HG02970 (cell line): Measurements from ENCODE around the gene EPS8L1.
A peak's percentile ranks its signal among the peaks of the same experiment; 100 is the strongest.
"Not testable (repeated sequence)": the region's sequence is repeated elsewhere in the genome, so short reads cannot be mapped to it uniquely, and the experiment has no call there.

ENCODE experiments used
- ATAC-seq: cut with Tn5 transposase; IDR thresholded peaks from one replicate; pipeline ENCODE4 v1.9.1; 2021; ENCODE audit warnings: mild to moderate bottlenecking, moderate library complexity, moderate number of reproducible peaks; ENCODE audit not compliant: unreplicated experiment, low FRiP score

EPS8L1 gene

DNA sequence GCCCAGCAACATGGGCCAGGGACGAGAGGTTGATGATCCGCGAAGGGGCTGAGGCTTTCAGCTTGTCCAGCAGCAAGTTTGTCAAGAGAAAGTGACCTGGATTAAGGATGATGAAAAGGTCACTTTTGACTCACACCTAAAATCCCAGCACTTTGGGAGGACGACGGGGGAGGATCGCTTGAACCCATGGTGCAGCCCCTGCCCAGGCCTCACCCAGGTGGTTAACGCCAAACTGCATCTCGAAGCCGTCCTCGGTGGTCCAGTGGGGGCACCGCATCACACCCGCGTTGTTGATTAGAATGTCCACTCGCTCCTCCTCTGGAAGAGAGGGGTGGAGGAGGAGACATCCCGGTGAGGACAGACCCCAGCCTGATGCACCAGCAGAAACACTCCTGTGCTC, 27.2 kb upstream of the EPS8L1 start:
- ATAC-seq, result no peak

DNA sequence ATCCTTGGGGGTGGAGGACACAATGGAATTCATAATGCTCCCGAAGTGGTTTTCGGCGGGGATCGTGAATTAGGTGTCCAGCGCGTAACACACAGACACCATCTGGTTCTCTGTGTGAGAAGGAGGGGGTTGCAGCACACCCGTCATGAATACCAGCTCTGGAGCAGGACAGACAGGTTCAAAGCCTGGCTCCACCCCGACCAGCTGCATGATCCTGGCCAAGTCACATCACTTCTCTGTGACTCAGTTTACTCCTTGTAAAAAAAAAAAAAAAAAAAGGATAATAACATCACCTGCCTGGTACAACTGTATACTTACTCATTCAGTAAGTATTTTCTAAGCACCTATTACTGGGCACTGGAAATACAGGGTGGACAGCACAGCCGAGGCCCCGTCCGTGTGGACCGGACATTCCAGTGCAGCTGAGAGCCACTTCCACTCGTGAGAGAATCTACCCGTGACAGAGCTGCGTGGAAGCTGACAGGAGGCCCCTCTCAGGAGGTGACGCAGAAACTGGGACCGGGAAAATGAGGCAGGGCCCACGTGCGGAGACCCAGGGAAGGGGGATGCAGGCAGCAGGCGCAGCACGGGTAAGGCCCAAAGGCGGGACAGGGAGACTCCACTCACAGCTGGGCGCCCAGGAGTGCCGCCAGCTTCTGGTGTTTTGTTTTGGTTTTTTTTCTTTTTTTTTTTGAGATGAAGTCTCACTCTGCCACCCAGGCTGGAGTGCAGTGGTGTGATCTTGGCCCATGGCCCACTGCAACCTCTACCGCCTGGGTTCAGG, 24.7 kb upstream of the EPS8L1 start:
- ATAC-seq, result no peak

DNA sequence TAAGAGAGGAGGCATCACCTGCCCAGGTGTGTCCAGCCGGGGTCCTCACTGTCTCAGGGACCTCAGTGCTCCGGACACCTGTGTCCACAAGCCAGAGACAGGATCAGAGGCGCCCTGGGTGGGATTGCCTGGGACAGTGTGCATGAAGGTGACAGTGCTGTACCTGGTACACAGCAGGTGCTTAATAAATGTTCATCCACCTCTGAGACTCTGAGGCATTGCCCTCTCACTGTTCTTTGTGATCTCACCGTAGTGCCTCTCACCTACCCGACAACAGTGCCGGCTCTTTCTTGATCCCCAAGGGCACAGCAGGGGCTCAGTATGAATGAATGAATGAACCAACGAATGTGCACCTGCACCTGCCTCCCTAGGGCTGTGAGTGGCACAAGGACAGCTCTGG, 21.9 kb upstream of the EPS8L1 start:
- no peak for ATAC-seq

DNA sequence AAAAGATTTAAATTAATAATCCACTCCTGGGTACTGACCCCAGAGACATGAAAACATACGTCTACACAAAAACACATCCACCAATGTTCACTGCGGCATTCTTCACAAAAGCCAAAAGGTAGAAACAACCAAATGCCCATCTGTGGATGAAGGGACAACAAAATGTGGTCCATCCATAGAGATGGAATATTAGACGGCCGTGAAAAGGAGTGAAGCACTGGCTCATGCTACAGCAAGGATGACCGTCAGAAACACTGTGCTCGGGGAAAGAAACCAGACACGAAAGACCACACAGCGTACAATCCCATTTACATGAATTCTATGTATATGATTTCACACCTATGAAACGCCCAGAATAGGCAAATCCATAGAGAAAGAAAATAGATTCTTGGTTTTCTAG, 18.8 kb upstream of the EPS8L1 start:
- no peak for ATAC-seq

DNA sequence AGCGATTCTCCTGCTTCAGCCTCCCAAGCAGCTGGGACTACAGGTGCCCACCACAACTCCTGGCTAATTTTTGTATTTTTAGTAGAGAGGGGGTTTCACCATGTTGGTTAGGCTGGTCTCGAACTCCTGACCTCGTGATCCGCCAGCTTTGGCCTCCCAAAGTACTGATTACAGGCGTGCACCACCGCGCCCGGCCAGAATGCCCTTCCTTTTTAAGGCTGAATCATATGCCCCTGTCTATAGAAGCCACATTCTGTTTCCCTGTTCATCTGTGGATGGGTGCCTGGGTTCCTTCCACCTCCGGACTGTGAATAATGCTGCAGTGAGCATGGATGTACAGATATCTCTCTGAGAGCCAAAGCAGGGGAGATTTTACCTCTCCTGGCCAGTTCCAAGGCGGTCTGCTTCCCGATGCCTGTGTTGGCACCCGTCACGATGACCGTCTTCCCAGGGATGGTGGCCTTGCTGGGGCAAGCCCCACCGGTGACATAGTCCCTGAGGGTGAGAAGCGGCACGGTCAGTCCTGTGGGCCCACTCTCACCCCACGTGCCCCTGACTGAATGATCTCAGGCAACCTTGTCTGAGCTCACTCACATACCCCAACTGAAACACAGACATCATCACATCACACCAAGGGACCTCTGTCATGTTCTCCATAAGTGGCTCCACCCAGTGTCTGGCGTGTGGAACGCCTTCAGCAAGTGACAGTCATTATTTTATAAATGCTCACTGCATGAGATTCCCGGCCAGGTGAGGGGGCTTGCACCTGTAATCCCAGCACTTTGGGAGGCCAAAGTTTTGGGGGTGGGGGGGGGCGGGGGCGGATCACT, 16.7 kb upstream of the EPS8L1 start:
- no peak for ATAC-seq

DNA sequence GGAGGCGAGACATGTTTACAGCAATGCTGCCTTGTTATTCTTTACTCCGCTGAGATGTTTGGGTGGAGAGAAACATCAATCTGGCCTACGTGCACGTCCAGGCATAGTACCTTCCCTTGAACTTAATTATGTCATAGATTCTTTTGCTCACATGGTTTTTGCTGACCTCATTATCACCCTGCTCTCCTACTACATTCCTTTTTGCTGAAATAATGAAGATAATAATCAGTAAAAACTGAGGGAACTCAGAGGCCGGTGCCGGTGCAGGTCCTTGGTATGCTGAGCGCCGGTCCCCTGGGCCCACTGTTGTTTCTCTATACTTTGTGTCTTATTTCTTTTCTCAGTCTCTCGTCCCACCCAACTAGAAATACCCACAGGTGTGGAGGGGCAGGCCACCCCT, 15.4 kb upstream of the EPS8L1 start:
- ATAC-seq, result not testable (repeated sequence)

DNA sequence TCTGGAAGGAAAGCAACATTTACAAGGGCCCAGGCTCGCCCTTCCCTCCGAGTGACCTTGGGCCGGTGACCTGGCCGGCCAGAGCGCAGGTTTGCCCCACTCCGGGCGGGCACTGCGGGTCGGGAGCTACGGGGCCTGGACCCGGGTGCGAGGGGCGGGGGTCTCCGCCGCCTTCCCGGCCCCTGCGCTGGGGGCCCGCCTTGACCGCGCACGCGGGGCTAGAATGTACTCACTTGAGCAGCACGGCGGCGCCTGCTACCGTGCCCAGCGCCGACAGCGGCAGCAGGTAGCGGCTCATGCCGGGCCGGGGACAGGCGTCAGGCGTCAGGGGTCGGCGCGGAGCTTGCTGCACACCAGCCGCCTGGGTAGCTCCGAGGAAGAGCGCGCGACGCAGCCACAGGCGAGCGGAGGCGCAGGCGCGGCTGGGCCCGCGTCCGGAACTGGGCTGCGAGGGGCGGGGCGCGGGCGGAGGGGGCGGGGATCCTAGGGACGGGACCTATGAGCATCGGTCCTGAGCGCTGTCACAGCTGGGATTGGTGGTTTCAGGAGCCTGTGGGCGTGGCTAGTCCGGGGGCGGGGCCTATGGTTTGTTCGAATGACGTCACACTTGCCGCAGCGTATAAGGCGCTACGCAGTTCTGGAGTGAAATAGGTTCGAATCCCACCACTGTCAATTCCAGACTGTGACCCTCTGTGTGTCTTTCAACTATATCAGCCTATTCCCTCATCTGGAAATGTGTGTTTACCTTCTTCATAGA, 12.8 kb upstream of the EPS8L1 start, which contains the start of gene RDH13:
Gene RDH13, minus strand, starts transcription at position 414 of the 757 bp plus-strand sequence. Its CDS starts 116 bp downstream, at position 298.
- peak; percentile 89 for ATAC-seq

DNA sequence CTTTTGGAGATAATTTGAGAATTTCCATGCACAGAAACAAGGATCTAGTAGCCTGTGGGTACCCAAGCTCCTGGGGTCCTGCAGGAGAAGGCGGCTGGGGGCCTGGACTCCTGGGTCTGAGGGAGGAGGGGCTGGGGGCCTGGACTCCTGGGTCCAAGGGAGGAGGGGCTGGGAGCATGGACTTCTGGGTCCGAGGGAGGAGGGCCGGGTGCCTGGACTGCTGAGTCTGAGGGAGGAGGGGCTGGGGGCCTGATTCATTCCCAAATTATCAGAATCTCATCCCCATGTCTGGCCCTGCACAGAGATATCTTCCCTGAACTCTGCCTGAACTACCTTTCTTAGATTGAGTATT, 12.2 kb upstream of the EPS8L1 start:
- no peak for ATAC-seq

DNA sequence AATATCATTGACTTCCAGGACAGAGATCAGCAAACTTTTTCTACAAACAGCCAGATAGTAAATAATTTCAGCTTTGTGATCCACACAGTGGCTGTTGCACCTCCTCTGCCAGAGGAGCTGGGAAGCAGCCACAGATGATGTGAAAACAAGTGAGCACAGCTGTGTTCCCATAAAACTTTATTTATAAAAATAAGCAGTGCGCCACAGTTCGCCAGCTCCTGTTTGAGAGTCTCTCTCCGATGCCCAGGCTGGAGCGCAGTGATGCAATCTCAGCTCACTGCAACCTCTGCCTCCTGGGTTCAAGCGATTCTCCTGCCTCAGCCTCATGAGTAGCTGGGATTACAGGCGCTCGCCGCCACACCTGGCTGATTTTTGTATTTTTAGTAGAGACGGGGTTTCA, 10.2 kb upstream of the EPS8L1 start:
- not testable (repeated sequence) for ATAC-seq

DNA sequence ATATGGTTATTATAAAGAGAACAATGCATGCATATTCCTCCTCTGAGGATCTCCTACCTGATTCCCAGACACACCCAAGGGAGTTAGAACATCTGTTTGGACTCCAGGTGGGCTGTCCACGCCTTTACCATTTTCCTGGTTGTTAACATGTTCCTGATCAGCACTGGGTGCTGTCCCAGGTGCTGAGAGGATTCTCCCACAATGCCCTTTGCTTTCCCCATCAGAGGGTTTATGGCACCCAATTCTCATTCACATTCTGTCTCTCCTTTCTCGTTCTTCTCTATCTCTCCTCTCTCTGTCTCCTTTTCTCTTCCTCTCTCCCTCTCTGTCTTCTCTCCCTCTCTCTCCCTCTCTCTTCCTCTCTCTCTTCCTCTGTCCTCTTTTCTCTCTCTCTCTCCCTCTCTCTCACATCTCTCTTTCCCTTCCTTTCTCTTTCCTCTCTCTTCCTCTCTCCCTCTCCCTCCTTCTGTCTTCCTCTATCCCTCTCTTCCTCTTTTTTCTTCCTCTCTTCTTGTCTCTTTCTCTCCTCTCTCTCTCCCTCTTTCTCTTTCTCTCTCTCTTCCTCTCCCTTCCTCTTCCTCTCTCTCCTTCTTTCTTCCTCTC, 9.5 kb upstream of the EPS8L1 start:
- no peak for ATAC-seq

DNA sequence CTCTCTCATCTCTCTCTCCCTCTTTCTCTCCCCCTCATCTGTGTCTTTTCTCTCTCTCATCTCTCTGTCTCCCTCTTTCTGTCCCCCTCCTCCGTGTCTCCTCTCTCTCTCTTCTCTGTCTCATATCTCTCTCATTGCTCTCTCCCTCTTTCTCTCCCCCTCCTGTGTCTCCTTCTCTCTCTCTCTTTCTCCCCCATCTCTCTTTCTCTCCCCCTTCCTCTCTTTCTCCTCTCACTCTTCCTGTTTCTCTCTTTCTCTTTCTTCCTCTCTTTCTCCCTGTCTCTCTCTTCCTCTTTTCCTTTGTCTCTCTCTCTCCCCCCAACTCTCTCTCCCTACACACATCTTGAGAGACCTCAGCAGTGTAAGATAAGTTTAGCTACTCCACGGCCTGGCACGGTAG, 7.8 kb upstream of the EPS8L1 start:
- ATAC-seq, result no peak

DNA sequence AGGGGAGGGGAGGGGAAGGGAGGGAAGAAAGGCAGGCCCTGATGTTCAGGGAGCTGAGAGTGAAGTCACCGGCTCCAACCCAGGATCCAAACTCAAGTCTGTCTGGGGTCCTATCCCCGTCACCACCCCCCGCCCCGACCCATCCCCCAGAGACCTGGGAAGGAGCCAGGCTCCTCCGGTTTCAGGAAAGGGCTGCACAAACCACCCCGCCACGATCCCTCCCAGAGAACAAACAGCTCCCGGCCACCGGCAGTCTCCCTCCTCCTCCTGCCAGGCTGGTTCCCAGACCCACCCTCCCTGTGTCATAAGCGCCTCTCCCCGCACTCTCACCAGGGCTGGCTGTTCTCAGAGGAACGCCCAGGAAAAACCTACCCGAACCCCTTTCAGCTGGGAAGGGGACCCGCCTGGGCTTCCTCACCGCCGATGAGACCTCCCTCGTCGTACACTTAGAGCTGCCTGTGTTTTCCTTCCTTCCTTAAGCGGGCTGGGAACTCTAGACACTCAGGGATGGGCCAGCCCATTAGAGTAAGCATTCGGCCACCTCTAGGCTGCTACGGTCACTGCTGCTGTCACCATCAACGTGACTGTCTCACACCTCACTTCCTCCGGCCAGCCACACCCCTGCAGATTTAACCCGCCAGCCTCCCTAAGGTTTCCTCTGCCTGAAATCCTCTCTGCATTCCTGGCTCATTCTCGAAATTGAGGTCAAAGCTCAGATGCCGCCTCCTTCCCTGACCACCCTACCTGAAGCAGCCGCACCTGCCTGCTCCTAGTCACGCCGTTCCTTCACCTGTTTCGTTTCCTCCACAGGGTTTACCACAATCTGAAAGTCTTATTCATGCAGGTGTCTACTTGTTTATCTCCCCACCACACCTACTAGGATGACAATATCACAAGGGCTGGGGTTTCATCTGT, 6.5 kb upstream of the EPS8L1 start:
- no peak for ATAC-seq

DNA sequence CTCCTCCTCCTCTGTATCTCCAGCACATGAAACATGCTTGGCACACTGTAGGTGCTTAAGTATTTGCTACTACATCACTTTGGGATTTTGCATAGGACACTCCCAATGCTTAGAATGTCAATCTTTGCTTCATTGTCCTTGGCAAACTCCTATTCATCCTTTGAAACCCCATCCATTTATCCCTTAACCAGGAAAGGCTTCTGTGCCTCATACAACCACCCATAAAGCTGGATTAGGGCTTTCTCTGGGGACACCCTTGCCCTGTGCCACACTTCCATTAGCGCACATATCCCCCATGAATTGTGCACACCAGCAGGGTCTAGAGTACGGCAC, 5.8 kb upstream of the EPS8L1 start:
- ATAC-seq, result no peak

DNA sequence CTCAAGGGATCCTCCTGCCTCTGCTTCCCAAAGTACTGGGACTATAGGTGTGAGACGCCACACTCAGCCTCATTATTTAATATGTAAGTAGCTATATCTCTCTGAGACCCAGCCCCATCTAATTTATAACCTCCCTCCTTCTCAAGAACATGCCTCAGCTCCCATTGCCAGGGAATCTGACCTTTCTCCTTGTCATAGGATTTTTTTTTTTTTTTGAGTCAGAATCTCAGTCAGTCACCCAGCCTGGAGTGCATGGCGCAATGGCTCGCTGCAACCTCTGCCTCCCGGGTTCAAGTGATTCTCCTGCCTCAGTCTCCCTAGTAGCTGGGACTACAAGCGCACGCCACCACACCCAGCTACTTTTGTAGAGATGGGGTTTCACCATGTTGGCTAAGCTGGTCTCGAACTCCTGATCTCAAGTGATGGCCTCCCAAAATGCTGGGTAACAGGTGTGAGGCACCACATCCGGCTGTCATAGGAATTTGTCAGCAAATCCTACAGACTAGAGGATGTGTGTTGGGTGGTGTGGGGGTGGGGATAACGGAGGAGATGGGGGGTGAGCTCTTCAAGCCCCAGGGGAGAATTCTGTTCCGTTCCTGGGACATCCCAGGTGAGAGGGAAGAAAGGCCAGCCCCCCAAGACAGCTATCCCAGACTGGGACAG, 5.1 kb upstream of the EPS8L1 start:
- ATAC-seq, result no peak

DNA sequence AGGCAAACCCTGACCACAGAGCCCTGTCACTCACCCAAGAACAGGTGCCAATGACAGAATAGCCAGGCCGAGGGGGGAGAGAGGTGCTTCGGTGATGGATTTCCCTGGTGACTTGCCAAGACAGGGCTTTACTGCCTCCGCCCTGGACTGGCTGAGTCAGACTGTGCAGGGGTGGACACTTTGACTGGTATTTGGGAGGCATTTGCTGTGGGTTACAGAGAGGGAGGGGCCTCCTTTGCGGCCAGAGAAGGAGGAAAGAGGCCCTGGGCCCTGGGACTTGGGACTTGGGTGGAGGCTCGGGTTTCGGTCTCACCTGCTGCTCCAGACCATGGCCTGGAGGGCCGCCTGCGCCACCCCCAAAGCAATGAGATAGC, 4.6 kb upstream of the EPS8L1 start:
- no peak for ATAC-seq

DNA sequence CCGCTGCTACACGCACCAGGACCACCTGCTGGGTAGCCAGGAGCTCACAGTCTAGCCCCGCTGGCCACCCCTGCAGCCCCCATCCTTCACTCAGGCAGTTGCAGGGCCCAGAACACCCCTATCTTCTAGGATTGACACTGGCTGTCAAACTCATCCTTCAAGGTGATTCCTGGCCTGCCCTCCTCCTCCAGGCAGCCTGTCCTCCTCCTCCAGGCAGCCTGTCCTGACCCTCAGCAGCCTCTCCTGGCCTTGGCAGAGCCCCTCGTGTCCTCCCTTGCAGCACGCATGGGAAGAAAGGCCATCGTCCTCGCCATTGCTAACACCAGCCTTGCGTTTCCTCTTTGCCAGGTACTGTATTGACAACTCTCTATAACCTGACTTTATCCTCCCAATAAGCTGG, 3.8 kb upstream of the EPS8L1 start:
- ATAC-seq, result no peak

DNA sequence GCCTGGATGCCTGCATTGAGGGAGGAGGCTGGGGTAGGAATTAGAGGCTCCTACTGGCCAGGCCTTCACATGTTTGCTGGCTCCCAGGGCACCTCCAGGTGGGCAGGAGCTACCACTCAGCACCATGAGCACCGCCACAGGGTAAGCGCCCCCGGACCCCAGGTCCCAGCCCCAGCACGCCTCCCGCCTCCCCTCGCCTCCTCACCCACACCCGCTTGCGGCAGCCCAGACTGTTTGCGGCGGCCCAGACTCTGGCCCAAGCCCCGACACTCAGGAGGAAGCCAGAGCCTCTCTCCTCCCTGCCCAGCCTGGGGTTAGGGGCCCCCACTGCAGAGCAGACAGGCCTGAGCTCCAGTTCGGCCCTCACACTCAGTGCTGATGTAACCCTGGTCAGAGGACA, 652 bp downstream of the EPS8L1 start:
- ATAC-seq, result no peak

DNA sequence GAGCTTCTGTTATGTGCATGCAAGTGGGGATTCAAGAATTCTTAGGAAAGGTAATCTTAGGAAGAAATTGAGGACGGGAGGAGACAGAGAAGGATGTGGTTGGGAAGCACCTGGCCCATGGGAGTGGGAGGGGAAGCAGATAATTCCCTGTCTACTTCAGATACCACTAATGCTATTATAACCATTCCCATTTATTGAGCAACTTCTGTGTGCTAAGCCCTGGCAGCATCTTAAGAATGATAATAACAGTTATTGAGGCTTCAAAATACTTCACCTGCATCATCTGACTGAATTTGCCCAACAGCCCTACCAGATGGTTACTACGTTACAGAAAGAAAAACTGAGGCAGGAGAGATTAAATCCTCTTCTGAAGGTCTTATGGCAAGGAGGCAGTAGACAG, 1.4 kb downstream of the EPS8L1 start:
- ATAC-seq, result no peak

DNA sequence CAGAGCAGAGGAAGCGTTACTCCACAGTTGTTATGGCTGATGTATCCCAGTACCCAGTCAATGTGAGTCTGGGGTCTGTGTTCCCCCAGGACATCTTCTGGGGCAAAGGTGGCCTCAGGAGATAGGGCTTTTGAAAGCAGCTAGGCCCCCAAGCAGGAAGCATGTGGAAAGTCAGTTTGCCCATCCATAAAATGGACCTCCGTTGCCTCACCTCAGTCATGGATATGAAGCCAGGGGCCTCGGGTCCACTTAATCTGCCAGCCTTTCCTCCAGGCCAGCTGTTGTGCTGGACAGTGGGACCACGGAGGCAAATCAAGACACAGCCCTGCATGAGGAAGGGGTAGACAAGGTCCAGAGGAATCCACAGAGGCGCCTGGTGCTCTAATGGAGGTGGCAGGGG, 3.3 kb downstream of the EPS8L1 start:
- ATAC-seq, result no peak
